GM21360 (cell line): ENCODE results near the gene TMTC3.
"Not testable (repeated sequence)": the region's sequence is repeated elsewhere in the genome, so short reads cannot be mapped to it uniquely, and the experiment has no call there.

Experiments
- ATAC-seq: cut with Tn5 transposase; IDR thresholded peaks from one replicate; pipeline ENCODE4 v1.9.1; 2021; ENCODE audit warnings: mild to moderate bottlenecking, moderate library complexity; ENCODE audit not compliant: unreplicated experiment

TMTC3 gene

GRCh38 chr12:88163371-88163770 is 21.3 kb downstream of the TMTC3 start:
- no peak for ATAC-seq

- ATAC-seq, result no peak
These were observed 24.1 kb downstream of the TMTC3 start for GRCh38 chr12:88166179-88166578.

DNA sequence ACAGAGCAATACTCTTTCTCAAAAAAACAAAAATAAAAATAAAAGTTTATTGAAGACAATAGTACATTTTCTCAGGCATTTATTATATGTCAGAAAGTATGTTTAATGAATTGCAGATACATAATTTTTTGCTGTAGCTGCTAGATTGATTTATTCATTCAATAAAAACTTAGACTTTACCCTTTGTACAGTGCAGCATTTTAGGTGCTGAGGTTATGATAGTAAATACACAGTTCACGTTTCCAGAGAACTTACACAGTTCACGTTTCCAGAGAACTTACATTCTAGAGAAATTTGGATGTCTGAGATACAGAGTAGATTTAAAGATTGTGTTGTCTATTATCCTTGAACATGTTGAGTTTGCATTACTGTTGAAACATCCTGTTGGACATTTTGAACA is 25.3 kb downstream of the TMTC3 start:
- ATAC-seq, result no peak

- no peak for ATAC-seq
These were observed 30.8 kb downstream of the TMTC3 start for GRCh38 chr12:88172844-88173407.

GRCh38 chr12:88175544-88175943 is 33.4 kb downstream of the TMTC3 start:
- no peak for ATAC-seq

- ATAC-seq, result no peak
These were observed 37.4 kb downstream of the TMTC3 start for GRCh38 chr12:88179436-88180014.

- ATAC-seq, result no peak
These were observed 39.8 kb downstream of the TMTC3 start for GRCh38 chr12:88181881-88182280.

GRCh38 chr12:88182416-88182815 is 40.3 kb downstream of the TMTC3 start:
- ATAC-seq, result no peak

GRCh38 chr12:88184196-88184595 is 42.1 kb downstream of the TMTC3 start:
- ATAC-seq, result no peak

DNA sequence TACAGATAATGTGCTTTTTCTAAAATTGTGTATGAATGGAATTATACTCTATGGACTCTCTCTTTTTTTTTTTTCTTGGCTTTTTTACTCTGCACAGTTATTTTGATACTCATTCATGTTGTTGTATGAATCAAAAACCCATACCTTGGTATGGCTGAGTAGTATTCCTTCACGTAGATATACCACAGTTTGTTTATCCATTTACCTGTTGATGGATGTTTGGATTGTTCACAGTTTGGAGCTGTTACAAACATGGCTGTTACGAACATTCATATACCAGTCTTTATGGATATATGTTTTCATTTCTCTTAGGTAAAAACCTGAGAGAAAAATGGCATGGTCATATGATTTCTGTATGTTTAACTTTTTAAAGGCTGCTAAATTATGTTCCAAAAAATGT is 43.2 kb downstream of the TMTC3 start:
- no peak for ATAC-seq

DNA sequence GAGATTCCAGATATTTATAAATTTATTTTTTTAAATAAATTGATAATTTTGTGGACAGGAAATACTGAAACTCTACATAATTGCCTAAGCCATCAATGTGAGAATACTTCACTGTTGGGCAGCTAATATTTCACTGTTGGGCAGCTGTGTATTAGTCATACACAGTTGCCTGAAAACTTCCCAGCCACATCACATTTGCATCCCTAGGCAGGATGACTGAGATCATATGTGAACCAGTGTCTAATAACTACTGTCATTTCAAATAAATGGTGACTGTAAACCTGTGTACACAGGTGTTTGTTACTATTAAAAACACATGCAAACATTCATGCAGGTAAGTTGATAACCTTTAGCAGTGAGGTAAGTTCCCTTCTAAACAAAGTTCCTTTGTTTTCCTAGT is 43.9 kb downstream of the TMTC3 start:
- peak; percentile 59 for ATAC-seq

DNA sequence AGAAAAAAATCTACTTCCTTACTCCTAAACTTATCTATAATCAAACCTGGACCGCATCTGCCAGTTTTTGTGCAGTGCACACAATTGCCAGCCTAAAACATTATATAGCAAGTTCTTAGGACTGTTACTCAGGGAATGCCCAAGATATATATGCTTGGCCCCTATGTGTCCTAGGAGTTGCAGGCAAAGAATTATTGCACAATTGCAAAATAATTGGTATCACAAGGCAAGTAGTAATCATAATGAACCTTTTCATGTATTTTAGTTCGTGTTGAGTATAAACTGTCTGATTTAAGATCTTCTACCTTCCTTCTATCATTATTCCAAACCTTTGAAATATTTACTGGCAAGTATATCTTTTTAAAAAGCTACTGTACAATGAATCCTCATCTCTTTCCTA is 45.5 kb downstream of the TMTC3 start:
- no peak for ATAC-seq

DNA sequence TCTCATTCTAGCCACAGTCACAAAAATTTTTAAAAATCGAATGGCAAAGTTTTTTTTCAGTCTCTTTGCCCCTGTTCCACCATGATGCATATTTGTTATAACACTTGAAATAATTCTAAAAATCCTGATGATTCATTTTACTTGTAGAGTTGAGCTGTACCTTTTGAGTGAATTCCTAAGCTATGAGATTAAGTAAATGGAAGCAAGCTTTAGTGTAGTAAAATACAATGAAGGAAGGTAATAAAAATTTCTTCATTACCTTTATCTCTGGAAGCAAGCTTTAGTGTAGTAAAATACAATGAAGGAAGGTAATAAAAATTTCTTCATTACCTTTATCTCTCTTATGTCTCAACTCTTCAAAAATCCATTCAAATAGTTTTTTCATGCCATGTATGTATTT is 46.1 kb downstream of the TMTC3 start:
- no peak for ATAC-seq

DNA sequence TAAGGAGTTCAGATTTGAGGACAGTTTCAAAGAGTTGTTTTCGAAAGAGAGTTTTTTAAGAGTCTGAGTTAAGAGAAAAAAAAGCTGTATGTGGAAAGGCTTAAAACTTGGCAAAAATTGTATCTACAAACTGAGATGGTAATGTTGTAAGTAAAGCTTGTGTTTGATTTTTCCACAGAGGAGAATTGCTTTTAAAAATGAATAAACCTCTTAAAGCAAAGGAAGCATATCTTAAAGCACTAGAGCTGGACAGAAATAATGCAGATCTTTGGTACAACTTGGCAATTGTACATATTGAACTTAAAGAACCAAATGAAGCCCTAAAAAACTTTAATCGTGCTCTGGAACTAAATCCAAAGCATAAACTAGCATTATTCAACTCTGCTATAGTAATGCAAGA is 50.3 kb downstream of the TMTC3 start:
- no peak for ATAC-seq

DNA sequence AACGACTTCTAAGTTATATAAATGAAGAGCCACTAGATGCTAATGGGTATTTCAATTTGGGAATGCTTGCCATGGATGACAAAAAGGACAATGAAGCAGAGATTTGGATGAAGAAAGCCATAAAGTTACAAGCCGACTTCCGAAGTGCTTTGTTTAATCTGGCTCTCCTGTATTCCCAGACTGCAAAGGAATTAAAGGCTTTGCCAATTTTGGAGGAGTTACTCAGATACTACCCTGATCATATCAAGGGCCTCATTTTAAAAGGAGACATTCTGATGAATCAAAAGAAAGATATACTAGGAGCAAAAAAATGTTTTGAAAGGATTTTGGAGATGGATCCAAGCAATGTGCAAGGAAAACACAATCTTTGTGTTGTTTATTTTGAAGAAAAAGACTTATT is 52.8 kb downstream of the TMTC3 start:
- no peak for ATAC-seq

DNA sequence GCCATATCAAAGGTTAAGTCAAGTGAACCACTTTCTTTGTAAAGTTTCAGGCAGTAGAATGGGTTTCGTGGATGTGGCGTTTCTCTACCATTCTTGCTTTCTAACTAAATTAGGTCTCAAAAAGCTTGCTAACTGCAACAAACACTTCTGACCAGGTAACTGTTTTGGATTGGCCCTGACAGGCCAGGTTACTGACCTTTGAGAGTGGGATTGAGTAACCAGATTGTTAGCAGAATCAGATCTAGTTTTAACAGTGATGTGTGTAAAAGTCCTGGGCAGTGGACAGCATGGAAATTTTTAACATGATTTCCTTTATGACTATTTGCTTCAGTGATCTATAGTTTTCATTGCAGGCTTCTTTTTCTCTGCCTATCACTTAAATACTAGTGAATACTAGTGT is 57.9 kb downstream of the TMTC3 start:
- ATAC-seq, result no peak

GRCh38 chr12:88202500-88202899 is 60.4 kb downstream of the TMTC3 start:
- no peak for ATAC-seq

DNA sequence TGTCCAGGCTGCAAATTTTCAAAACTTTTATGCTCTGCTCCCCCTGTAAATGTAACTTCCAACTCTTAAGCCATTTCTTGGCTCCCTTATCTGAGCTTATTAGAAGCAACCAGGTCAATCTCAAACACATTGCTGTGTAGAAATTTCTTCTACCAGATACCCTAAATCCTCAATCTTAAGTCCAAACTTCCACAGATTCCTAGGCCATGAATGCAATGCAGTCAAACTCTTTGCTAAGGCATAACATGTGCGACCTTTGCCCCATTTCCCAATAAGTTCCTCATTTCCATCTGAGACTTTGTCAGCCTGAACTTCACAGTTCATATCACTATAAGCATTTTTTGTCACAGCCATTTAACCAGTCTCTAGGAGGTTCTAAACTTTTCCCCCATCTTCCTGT is 64.5 kb downstream of the TMTC3 start:
- ATAC-seq, result no peak

DNA sequence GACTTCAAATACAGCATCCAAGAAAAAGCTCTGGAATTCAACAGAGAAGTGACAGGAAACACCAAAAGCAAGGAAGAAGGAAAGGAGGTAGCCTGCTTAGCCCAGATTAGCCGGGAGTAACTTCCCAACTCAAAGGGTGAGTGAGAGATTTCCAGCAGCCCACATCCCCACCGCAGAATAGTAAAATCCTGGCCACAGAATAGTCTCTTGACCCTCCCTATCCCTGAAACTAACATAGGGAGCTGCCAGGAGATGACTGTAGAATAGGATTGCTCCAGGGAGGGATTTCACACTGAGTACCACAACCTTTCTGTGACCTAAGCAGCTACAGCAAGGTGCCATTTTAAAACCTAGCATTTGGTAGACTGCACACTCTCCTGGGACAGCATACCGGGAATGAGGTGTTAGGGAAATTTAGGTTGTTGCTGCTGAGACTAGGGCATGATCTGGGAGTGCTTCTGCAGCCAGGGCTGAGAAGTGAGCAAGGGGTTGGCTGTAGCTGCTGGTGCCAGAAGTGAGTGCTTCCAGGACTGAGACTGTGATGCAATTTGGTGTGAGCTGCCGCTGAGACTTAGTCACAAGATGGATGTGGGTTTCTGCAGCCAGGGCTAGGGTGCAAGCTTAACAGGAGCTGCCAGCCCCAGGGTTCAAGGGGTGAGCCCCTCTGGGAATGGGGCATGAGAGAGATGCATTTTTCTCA is 66.0 kb downstream of the TMTC3 start:
- ATAC-seq, result no peak

DNA sequence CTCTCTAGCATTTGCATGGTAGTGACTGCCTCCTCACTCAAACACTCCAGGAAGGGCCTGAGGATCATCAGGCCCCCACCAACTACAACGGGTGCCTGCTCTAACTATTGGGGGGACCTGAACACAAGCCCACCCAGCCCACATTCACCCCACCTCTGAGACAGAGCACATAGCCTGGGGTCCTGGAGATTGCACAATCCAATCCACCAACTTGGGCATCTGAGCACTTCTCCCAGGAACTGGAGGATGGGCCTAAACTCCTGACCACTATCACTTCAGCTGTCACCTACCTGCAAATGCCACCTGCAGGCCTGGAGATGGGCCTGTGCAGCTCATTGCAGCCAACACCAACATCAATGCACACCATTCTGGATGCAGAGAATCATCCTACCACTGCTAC is 66.6 kb downstream of the TMTC3 start:
- no peak for ATAC-seq

GRCh38 chr12:88210311-88210710 is 68.2 kb downstream of the TMTC3 start:
- not testable (repeated sequence) for ATAC-seq

GRCh38 chr12:88218293-88218692 is 76.2 kb downstream of the TMTC3 start:
- no peak for ATAC-seq

GRCh38 chr12:88219861-88220260 is 77.8 kb downstream of the TMTC3 start:
- no peak for ATAC-seq
